Caco-2 (cell line): ENCODE measurements around the gene AMPD2. TPM values are rescaled to one million over a fixed set of nuclear protein-coding genes. Genes with fewer than 3 reads are reported as not detected.

Experiments used
- BruUV-seq: library from RNA; stranded (reverse); fragments of 400-500 nt; replicated peaks from 2 replicates; lab custom pipeline; 2021; lab: Mats Ljungman, UMichigan
- CTCF ChIA-PET: fragments of 300-600 bp; sonication (Branson Sonifier 250); formaldehyde crosslinking; loops from one replicate; lab custom pipeline; 2022; ENCODE audit warnings: antibody characterized with exemption; lab: Charles Lee
- POLR2A ChIA-PET: fragments of 300-600 bp; sonication (Branson Sonifier 250); formaldehyde crosslinking; loops from one replicate; lab custom pipeline; 2022; ENCODE audit warnings: antibody characterized with exemption; lab: Charles Lee
- DNase-seq, 2 experiments: peaks; one replicate each; pipeline versions ENCODE4 v3.0.0 to v3.0.0-alpha.2; 2020 to 2022
- H3K27me3 ChIP-seq: replicated peaks from 2 replicates; pipeline ENCODE4 v1.6.0; 2011; ENCODE audit warnings: low read length; ENCODE audit not compliant: control insufficient read depth, insufficient read depth
- H3K36me3 ChIP-seq: 2 replicates; pipeline ENCODE4 v1.5.1; 2011; ENCODE audit warnings: low read length; ENCODE audit not compliant: control insufficient read depth, insufficient read depth
- H3K4me1 ChIP-seq: fragments of 250-450 bp; sonication (Bioruptor Pico); 2 replicates; pipeline ENCODE4 v1.5.1; 2020; ENCODE audit warnings: mild to moderate bottlenecking
- H3K4me3 ChIP-seq: 2 replicates; pipeline ENCODE4 v1.5.1; 2011; ENCODE audit warnings: low read depth, mild to moderate bottlenecking, control low read depth, low read length
- H3K9me3 ChIP-seq: fragments of 250-450 bp; sonication (Bioruptor Pico); 2 replicates; pipeline ENCODE4 v1.5.1; 2020; ENCODE audit warnings: mild to moderate bottlenecking, moderate library complexity
- H3K27ac Mint-ChIP-seq: one replicate; pipeline ENCODE4 v1.8.0; 2022; ENCODE audit warnings: mixed read lengths; ENCODE audit not compliant: unreplicated experiment
- H3K27me3 Mint-ChIP-seq: one replicate; pipeline ENCODE4 v1.8.0; 2022; ENCODE audit warnings: mixed read lengths; ENCODE audit not compliant: insufficient read depth, unreplicated experiment
- H3K36me3 Mint-ChIP-seq: one replicate; pipeline ENCODE4 v1.8.0; 2022; ENCODE audit warnings: mild to moderate bottlenecking, mixed read lengths; ENCODE audit not compliant: insufficient read depth, unreplicated experiment
- H3K4me1 Mint-ChIP-seq: one replicate; pipeline ENCODE4 v1.8.0; 2022; ENCODE audit warnings: low read depth, mixed read lengths; ENCODE audit not compliant: unreplicated experiment
- H3K4me3 Mint-ChIP-seq: one replicate; pipeline ENCODE4 v1.8.0; 2022; ENCODE audit warnings: mild to moderate bottlenecking, moderate library complexity, mixed read lengths; ENCODE audit not compliant: unreplicated experiment
- H3K9me3 Mint-ChIP-seq: one replicate; pipeline ENCODE4 v1.8.0; 2022; ENCODE audit warnings: mixed read lengths; ENCODE audit not compliant: unreplicated experiment
- intact Hi-C: fragments of 100-400 bp; cut with micrococcal nuclease; formaldehyde crosslinking; loops from one replicate; pipeline ENCODE4 v1.10.0; 2022; ENCODE audit not compliant: unreplicated experiment
- total RNA-seq: library from RNA; stranded (reverse); gene quantifications from 2 replicates; pipeline ENCODE4 v1.2.3, GENCODE V29; 2022
- TF ChIP-seq, protein P1 (sequence below), 2 experiments: fragments of 200-600 bp in 1 of 2; IDR thresholded peaks; 1 replicate in 1 of 2; 2 replicates in 1 of 2; pipeline versions ENCODE4 v1.5.1 to v1.8.0; 2011 to 2022; ENCODE audit warnings: antibody characterized with exemption in 1 of 2, control low read depth in 1 of 2, inconsistent platforms in 1 of 2, low read depth in 1 of 2, low read length in 1 of 2, mild to moderate bottlenecking in 1 of 2, moderate library complexity in 1 of 2; ENCODE audit not compliant: insufficient read depth in 1 of 2, severe bottlenecking in 1 of 2, unreplicated experiment in 1 of 2

The AMPD2 gene
- total RNA-seq, 1 experiment from 2014 or later = 40.3 TPM

DNA sequence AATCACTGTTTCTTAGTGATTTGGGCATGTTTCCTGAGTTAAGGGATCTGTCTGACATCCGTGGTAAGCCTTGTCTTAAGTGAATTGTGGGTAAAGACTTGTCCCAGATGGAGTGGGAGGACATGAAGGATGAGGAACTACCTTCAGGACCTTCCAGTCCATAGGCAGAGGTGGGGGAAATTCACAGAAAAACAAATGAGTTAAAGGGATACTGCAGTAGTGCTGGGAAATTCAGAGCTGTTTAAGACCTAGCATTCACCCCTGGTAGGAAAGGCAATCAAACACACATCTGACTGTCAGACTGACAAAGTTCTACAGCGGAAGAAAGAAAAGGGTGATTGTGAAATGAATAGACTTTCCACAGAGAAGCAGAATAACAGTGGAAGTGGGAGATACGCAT lies 3.2 kb upstream of the AMPD2 start:
- ChIA-PET POLR2A (interaction anchor here (1.2 kb wide), 1 partner anchor 68 kb away, joined by 4 read pairs; the partner anchor contains the start of gene GNAI3), CTCF (interaction anchor here (0.8 to 1.2 kb wide), 3 partner anchors 24 to 368 kb away, joined by 3 to 5 read pairs (median 3); partner anchors contain the start of gene AHCYL1)
- intact Hi-C loops = no loop called here

DNA sequence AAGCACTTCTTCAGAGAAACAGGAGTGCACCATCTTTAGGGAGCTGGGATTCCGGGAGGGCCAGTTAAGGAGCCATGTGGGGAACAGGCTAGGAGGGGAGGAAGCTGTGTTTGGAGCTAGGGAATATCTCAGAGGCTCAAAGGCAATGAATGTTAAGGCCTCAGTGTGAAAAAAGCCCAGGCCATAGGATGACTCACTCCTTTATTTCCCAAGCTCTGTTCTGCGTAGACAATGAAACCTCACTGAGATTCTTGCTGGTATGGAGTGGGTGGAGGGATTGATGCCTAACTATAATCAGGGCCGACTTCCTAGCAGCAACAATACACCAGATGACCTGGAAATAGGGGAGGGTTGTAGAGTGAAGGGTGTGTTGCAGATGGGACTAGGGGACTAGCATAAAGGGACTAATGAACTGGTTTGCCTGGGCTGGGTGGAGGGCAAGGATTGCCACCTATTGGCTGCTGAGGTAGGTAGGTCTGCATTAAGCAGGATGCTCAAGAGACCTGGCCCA lies 2.3 kb upstream of the AMPD2 start:
- Histone ChIP-seq H3K4me1 (peaks cover 15% of the 10 kb centered on the region), H3K27me3 (no peaks in the 10 kb centered on the region), H3K36me3 (no peaks in the 10 kb centered on the region), H3K9me3 (no peaks in the 10 kb centered on the region), H3K4me3 (no peak overlapping the region)
- TF ChIP-seq, protein P1, sequence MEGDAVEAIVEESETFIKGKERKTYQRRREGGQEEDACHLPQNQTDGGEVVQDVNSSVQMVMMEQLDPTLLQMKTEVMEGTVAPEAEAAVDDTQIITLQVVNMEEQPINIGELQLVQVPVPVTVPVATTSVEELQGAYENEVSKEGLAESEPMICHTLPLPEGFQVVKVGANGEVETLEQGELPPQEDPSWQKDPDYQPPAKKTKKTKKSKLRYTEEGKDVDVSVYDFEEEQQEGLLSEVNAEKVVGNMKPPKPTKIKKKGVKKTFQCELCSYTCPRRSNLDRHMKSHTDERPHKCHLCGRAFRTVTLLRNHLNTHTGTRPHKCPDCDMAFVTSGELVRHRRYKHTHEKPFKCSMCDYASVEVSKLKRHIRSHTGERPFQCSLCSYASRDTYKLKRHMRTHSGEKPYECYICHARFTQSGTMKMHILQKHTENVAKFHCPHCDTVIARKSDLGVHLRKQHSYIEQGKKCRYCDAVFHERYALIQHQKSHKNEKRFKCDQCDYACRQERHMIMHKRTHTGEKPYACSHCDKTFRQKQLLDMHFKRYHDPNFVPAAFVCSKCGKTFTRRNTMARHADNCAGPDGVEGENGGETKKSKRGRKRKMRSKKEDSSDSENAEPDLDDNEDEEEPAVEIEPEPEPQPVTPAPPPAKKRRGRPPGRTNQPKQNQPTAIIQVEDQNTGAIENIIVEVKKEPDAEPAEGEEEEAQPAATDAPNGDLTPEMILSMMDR (IDR thresholded peaks at IDR 0.05; ENCODE audit: insufficient read depth in 1 of 2, low read depth in 1 of 2, low read length in 1 of 2, severe bottlenecking in 1 of 2, unreplicated experiment in 1 of 2) = no peak
- ChIA-PET CTCF (interaction anchor here (0.8 to 1.2 kb wide), 3 partner anchors 23 to 367 kb away, joined by 3 to 5 read pairs (median 3); partner anchors contain the start of gene AHCYL1), POLR2A (interaction anchor here (1.2 kb wide), 1 partner anchor 69 kb away, joined by 4 read pairs; the partner anchor contains the start of gene GNAI3)
- no peaks in the 10 kb centered on the region for H3K27me3 Mint-ChIP-seq
- no TSS peak for BruUV-seq
- H3K4me1 Mint-ChIP-seq = peaks cover 16% of the 10 kb centered on the region
- DNase-seq = peak; percentile 26 to 37
- H3K9me3 Mint-ChIP-seq = no peaks in the 10 kb centered on the region
- peaks cover 22% of the 10 kb centered on the region for H3K36me3 Mint-ChIP-seq
- peak overlapping the region; percentile 80 for H3K27ac Mint-ChIP-seq
- intact Hi-C loops = no loop called here
- no peak overlapping the region for H3K4me3 Mint-ChIP-seq

More for the DNA sequence above, 3.2 kb upstream of the AMPD2 start:
- Mint-ChIP-seq H3K27me3 (no peaks in the 10 kb centered on the region), H3K36me3 (peaks cover 22% of the 10 kb centered on the region), H3K4me1 (peaks cover 16% of the 10 kb centered on the region), H3K27ac (peak overlapping the region; percentile 80), H3K4me3 (no peak overlapping the region), H3K9me3 (no peaks in the 10 kb centered on the region)
- BruUV-seq = no TSS peak
- Histone ChIP-seq H3K36me3 (no peaks in the 10 kb centered on the region), H3K27me3 (no peaks in the 10 kb centered on the region), H3K4me3 (no peak overlapping the region), H3K4me1 (peaks cover 16% of the 10 kb centered on the region), H3K9me3 (no peaks in the 10 kb centered on the region)
- no peak for DNase-seq
- TF ChIP-seq, protein P1 (IDR thresholded peaks at IDR 0.05; ENCODE audit: insufficient read depth in 1 of 2, low read depth in 1 of 2, low read length in 1 of 2, severe bottlenecking in 1 of 2, unreplicated experiment in 1 of 2) = no peak

DNA sequence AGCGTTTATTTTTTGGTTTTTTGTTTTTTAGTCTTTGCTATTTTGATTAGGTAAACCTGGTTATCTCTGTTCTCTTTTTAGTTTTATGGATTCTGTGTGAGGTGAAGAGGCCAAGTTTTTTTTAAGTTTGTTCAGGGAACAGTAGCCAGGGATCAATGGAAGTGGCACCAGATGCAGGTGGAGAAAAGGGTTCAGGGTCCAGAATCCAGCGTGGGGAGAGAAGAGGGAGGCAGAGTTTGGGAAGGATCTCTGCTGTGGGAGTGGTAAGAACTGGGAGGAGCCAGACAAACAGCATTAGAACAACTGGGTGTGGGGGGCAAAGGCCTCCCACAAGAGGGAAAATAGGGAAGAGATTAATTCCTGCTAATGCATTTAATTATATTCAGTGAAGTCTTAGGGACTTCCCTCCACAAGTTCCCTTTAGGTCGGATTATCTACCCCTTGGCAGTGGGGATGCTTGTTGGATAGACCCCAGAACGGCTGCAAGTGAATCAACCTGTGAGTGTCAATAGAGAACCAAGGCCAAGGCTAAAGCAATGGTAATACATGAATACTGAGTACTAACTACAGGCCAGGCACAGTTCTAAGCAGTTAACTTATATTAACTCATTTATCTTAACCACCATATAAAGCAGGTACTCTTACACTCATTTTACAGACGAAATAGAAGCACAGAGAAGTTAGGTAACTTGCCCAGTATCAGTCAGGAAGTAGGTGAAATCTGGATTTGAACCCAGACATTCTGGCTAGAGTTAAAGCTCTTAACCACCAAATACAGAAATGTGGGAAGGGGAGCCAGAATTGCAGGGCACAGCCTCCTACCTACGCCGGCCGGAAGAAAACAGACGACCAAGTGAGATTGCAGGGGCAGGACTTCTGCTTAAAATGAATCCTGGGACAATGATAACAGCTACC lies 719 bp upstream of the AMPD2 start:
- H3K4me3 Mint-ChIP-seq = peak overlapping the region; percentile 96
- no peaks in the 10 kb centered on the region for H3K9me3 ChIP-seq
- peak overlapping the region; percentile 80 for H3K4me3 ChIP-seq
- peak in 1 of 2 experiments; percentile 46 for DNase-seq
- BruUV-seq = TSS peak; percentile 83
- H3K27me3 ChIP-seq = no peaks in the 10 kb centered on the region
- no peaks in the 10 kb centered on the region for H3K27me3 Mint-ChIP-seq
- POLR2A ChIA-PET = interaction anchor here (1.6 kb wide), 1 partner anchor 71 kb away, joined by 10 read pairs; the partner anchor contains the start of gene GNAI3
- peaks cover 17% of the 10 kb centered on the region for H3K36me3 Mint-ChIP-seq
- H3K4me1 ChIP-seq = peaks cover 15% of the 10 kb centered on the region
- intact Hi-C loops = no loop called here
- no peaks in the 10 kb centered on the region for H3K9me3 Mint-ChIP-seq
- TF ChIP-seq, protein P1 (IDR thresholded peaks at IDR 0.05; ENCODE audit: insufficient read depth in 1 of 2, low read depth in 1 of 2, low read length in 1 of 2, severe bottlenecking in 1 of 2, unreplicated experiment in 1 of 2) = no peak
- H3K36me3 ChIP-seq = no peaks in the 10 kb centered on the region
- H3K27ac Mint-ChIP-seq = peak overlapping the region; percentile 86
- CTCF ChIA-PET = no interaction called here
- peaks cover 16% of the 10 kb centered on the region for H3K4me1 Mint-ChIP-seq
